Femur (tissue), 1 donor: ENCODE measurements around the gene PRDM2.
"Not testable (repeated sequence)": the region's sequence is repeated elsewhere in the genome, so short reads cannot be mapped to it uniquely, and the experiment has no call there.

Experiments
- DNase-seq: peaks from one replicate; pipeline ENCODE4 v3.0.0-alpha.2; 2017

The PRDM2 gene, protein sequence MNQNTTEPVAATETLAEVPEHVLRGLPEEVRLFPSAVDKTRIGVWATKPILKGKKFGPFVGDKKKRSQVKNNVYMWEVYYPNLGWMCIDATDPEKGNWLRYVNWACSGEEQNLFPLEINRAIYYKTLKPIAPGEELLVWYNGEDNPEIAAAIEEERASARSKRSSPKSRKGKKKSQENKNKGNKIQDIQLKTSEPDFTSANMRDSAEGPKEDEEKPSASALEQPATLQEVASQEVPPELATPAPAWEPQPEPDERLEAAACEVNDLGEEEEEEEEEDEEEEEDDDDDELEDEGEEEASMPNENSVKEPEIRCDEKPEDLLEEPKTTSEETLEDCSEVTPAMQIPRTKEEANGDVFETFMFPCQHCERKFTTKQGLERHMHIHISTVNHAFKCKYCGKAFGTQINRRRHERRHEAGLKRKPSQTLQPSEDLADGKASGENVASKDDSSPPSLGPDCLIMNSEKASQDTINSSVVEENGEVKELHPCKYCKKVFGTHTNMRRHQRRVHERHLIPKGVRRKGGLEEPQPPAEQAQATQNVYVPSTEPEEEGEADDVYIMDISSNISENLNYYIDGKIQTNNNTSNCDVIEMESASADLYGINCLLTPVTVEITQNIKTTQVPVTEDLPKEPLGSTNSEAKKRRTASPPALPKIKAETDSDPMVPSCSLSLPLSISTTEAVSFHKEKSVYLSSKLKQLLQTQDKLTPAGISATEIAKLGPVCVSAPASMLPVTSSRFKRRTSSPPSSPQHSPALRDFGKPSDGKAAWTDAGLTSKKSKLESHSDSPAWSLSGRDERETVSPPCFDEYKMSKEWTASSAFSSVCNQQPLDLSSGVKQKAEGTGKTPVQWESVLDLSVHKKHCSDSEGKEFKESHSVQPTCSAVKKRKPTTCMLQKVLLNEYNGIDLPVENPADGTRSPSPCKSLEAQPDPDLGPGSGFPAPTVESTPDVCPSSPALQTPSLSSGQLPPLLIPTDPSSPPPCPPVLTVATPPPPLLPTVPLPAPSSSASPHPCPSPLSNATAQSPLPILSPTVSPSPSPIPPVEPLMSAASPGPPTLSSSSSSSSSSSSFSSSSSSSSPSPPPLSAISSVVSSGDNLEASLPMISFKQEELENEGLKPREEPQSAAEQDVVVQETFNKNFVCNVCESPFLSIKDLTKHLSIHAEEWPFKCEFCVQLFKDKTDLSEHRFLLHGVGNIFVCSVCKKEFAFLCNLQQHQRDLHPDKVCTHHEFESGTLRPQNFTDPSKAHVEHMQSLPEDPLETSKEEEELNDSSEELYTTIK (N-terminal part only)

GRCh38 chr1:13699936-13700520 is at the start of gene PRDM2:
TSS of gene PRDM2 (plus strand) at chr1:13700188. CDS start at chr1:13715606, 15,418 bp downstream.
- peak; percentile 73 for DNase-seq

DNA sequence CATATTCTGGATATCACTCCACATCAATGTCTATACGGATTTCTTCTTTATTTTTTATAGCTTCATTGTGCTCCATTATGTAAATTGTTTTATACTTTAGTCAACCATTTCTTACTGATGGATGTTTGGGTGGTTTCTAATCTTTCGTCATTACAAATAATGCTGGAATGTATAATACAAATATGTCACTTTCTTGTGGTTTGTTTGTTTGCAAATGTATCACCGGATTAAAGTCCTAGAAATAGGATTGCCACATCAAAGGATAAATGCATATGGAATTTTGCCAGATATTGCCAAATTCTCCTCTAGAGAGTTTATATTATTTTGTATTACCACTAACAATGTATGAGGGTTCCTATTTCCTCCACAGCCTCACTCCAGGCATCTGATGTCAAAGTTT is 48.7 kb upstream of the PRDM2 start:
- DNase-seq = no peak

- DNase-seq = no peak
These were observed 47.8 kb upstream of the PRDM2 start for GRCh38 chr1:13652238-13652637.

DNA sequence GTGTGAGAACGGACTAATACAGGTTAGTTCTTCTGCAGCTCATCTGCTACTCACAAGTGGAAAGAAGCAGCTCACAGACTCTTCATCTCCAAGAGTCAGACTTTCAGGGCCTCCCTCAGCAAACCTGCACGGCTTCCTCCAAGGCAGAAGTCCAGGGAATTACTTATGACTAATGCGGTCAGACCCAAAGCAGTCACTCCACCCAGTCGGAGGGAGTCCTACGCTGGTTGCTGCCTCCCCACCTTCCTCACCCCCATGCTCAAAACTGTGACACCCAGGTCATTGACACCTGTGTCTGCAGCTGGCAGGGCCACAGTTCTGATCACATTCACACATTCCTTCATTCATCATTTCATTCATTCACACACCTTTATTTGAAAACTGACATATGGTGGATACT is 38.4 kb upstream of the PRDM2 start:
- DNase-seq = no peak

- DNase-seq = no peak
These were observed 37.5 kb upstream of the PRDM2 start for GRCh38 chr1:13662493-13662892.

DNA sequence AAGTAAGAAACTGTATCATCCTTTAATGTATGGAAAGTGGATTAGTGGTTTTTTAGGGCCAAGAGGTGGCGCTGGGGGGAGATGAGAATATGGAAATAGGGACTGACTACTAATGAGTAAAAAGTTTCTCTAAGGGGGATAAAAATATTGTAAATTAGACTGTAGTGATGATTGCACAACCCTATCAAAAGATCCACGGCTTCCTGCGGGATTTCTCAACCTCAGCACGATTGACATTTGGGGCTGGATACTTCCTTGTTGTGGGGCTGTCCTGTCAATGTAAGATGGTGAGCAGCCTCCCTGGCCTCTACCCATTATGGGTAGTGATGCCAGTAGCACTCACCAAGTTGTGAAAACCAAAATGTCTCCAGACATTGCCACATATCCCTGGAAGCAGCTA is 36.0 kb upstream of the PRDM2 start:
- DNase-seq = no peak

- no peak for DNase-seq
These were observed 35.5 kb upstream of the PRDM2 start for GRCh38 chr1:13664451-13664850.

DNA sequence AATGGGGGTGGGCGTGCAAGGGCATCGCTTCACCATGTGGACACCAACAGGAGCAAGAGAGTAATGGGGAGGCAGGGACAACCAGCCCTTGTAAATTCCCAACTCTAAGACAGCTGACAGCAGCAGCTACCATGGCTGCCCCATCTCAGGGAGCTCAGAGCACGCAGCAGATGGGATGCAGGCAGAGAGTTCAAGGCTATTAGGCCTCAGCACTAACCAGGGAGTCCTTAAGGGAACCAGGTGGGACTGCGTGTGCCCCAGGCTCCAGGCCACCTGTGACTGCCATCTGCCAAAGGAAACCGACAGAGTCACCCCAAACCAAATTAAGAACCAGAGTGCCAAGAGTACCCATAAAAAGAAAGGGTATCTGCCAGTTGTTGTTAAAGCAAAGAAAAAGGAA is 33.7 kb upstream of the PRDM2 start:
- no peak for DNase-seq

DNA sequence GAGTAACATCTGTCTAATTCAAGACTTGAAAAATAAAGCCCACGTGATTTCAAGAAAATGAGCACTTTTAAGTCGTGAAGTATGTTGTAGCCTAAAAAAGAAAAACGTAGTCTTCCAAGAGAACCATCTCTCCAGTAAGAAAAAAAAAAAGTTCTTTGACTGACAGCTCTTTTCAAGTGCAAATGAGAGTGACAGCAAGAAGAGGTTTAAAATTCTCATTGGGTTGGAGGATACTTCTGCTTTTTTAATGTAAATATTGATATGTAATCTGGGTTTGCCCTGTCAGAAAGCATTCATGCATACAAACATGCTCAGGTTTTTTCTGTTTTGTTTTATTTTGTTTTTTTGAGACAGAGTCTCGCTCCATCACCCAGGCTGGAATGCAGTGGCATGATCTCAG is 32.3 kb upstream of the PRDM2 start:
- no peak for DNase-seq

GRCh38 chr1:13674377-13674776 is 25.6 kb upstream of the PRDM2 start:
- DNase-seq = no peak

GRCh38 chr1:13675151-13675651 is 24.8 kb upstream of the PRDM2 start:
- DNase-seq = no peak

DNA sequence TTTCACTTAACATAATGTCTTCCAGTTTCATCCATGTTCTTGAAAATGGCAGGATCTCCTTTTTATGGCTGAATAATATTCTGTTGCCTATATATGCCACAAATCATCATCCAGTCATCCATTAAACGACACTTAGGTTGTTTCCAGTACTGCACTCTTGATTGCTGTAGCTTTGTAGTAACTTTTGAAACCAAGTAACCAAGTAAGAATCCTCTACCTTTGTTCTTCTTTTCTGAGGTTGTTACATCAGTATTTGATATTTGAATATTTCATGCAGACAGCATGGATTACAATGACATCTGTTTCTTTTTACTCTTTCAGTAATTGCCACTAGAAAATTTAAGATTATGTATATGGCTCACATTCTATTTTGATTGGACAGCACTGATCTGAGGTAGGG is 22.1 kb upstream of the PRDM2 start:
- DNase-seq = no peak

GRCh38 chr1:13679651-13680050 is 20.3 kb upstream of the PRDM2 start:
- no peak for DNase-seq

DNA sequence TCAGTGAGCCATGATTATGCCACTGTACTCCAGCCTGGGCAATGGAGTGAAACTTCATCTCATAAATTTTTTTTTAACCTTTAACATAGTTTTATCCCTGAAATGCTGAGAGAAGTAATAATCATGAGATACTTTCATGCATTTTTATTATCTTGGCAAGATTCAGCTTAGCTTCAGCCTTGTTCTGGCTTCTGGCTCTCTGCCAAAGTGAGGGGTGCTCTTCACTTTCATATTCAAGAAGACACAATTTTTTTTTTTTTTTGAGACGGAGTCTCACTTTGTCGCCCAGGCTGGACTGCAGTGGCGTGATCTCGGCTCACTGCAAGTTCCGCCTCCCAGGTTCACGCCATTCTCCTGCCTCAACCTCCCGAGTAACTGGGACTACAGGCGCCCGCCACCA is 19.4 kb upstream of the PRDM2 start:
- not testable (repeated sequence) for DNase-seq

- DNase-seq = no peak
These were observed 18.1 kb upstream of the PRDM2 start for GRCh38 chr1:13681921-13682320.

GRCh38 chr1:13682444-13682843 is 17.5 kb upstream of the PRDM2 start:
- DNase-seq = no peak

- DNase-seq = no peak
These were observed 16.8 kb upstream of the PRDM2 start for GRCh38 chr1:13683206-13683605.

GRCh38 chr1:13687151-13687715 is 12.8 kb upstream of the PRDM2 start:
- no peak for DNase-seq

- not testable (repeated sequence) for DNase-seq
These were observed 6.9 kb upstream of the PRDM2 start for GRCh38 chr1:13693094-13693493.

DNA sequence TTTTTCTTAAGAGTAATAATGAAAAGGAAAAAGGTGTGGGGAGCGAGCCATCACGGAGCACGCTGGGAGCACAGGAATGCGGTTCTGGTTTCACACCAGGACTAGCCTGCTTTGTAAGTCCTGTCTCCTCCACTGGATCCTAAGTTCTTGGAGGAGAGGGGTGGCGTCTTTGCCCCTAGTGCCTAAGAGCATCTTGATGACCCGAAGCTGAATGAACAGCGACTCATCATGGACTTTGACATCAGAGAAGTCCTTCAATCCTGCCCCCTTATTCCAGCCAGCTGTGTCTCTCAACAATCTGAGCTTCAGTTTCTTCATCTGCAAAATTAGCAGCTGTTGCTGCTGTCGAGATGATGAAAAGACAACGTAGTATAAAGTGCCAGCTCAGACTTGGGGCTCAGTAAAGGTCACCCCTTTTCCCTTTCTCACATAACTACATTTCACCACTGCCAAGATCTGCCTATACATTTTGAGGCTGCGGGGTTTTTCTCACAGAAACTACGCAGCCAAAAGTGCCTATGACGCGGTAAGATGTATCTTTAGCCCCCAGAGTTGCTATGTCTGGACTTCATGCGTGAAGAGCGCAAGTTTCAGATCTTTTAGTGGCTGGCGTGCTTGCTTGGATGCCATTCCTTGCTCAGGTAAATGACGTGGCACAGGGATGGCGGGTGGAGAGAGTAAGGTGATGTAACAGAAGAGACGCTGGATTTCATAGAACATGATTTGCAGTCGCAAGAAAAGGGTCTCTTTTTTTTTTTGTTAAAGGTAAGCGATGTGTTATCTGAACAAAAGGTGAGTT is 4.9 kb upstream of the PRDM2 start:
- DNase-seq = no peak

DNA sequence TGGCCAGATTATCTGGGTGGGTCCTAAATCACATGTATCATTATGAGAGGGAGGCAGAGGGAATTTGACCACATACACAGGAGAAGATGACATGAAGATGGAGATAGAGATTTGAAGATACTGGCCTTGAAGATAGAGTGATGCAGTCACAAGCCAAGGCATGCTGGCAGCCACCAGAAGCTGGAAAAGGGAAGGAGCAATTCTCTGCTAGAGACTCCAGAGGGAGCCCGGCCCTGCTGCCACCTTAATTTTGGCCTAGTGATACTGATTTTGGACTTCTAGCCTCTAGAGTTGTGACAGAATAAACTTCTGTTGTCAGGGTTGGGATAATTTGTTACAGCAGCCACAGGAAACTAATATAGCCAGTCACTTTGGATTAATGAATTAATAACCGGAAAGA is 2.2 kb upstream of the PRDM2 start:
- no peak for DNase-seq
